HEK293 (cell line): ENCODE results near the gene LGALS12.

ENCODE experiments used
- CTCF ChIP-seq: fragments of 450-650 bp; formaldehyde crosslinking; IDR thresholded peaks from 2 replicates; pipeline ENCODE4 v1.5.1; 2016; ENCODE audit warnings: missing biosample characterization, missing genetic modification characterization
- PRDM4 ChIP-seq: fragments of 450-650 bp; formaldehyde crosslinking; IDR thresholded peaks from 2 replicates; pipeline ENCODE4 v1.5.1; 2017; ENCODE audit warnings: missing biosample characterization, missing genetic modification characterization
- SP3 ChIP-seq: fragments of 450-650 bp; formaldehyde crosslinking; IDR thresholded peaks from 2 replicates; pipeline ENCODE4 v1.5.1; 2016; ENCODE audit warnings: missing biosample characterization, missing genetic modification characterization
- TCF7L2 ChIP-seq: IDR thresholded peaks from 2 replicates; pipeline ENCODE4 v1.6.1; 2011; ENCODE audit warnings: low read depth, mild to moderate bottlenecking, inconsistent platforms, low read length, moderate library complexity, borderline replicate concordance
- YY1 ChIP-seq: fragments of 450-650 bp; formaldehyde crosslinking; IDR thresholded peaks from 2 replicates; pipeline ENCODE4 v1.5.1; 2018; ENCODE audit warnings: missing biosample characterization, missing genetic modification characterization
- ZNF174 ChIP-seq: fragments of 450-650 bp; formaldehyde crosslinking; IDR thresholded peaks from 2 replicates; pipeline ENCODE4 v1.5.0; 2017; ENCODE audit warnings: missing biosample characterization, mild to moderate bottlenecking, missing genetic modification characterization
- ZNF214 ChIP-seq: fragments of 450-650 bp; formaldehyde crosslinking; IDR thresholded peaks from 2 replicates; pipeline ENCODE4 v1.5.1; 2017; ENCODE audit warnings: missing biosample characterization, mild to moderate bottlenecking, missing genetic modification characterization, borderline replicate concordance
- ZNF354C ChIP-seq: fragments of 450-650 bp; formaldehyde crosslinking; IDR thresholded peaks from 2 replicates; pipeline ENCODE4 v1.5.1; 2016; ENCODE audit warnings: missing biosample characterization, missing genetic modification characterization, low read depth, borderline replicate concordance
- ZNF747 ChIP-seq: fragments of 450-650 bp; formaldehyde crosslinking; IDR thresholded peaks from 2 replicates; pipeline ENCODE4 v1.5.1; 2016; ENCODE audit warnings: missing biosample characterization, missing genetic modification characterization

- TF ChIP-seq CTCF (no peak), TCF7L2 (no peak), ZNF214 (no peak), YY1 (tag by site-specific recombination) (no peak), ZNF747 (tag by site-specific recombination) (no peak), ZNF174 (no peak), PRDM4 (tag by site-specific recombination) (no peak), ZNF354C (no peak), SP3 (tag by site-specific recombination) (no peak)
These were observed 35.6 kb upstream of the LGALS12 start for GRCh38 chr11:63470311-63470710.
